ENCODE measurements around the gene ACVR1.

The ACVR1 gene

DNA sequence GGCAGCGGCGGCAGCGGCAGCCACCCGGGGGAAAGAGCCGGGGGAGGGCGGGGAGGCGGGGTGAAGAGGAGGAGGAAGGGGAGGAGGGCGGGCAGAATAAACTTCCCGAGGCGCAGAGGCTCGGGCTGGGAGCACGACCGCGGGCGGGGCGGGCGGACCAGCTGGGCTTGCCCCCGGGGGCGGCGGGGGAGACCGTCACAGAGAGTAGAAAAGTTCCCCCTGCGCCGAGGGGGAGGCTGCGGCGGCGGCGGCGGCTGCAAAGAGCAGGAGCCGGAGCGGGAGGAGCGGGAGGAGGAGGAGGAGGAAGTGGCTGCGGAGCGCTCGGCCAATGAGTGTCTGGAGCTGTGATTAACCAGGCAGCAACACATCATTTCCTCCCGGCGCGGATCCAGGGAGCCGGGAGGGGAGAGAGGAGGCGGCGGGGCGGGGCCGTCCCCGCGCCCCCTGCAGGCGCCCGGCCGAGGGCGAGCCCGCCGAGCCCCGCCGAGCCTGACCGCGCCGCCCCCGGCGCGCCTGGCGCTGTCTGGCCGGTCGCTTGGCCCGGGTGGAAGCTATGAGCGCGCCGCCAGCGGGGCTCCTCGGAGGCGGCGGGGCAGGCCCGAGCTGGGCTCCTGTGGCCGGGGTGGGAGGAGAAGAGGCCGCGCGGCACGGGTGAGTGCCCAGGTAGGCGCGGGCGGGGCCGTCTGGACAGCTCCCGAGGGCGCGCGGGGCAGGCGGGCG is at the start of gene ACVR1:
TSS of gene ACVR1 (minus strand) at position 265 of the 720 bp plus-strand sequence. CDS start 76,837 bp downstream, outside the sequence.
- peak; percentile 53 for DNase-seq (ENCODE audit: low read depth)

- DNase-seq (ENCODE audit: low read depth): no peak
These were observed 48.9 kb upstream of the ACVR1 start for GRCh38 chr2:157925071-157925470.

GRCh38 chr2:157923598-157924217 is 47.6 kb upstream of the ACVR1 start:
- no peak for DNase-seq (ENCODE audit: low read depth)

- no peak for DNase-seq (ENCODE audit: low read depth)
These were observed 46.7 kb upstream of the ACVR1 start for GRCh38 chr2:157922815-157923214.

DNA sequence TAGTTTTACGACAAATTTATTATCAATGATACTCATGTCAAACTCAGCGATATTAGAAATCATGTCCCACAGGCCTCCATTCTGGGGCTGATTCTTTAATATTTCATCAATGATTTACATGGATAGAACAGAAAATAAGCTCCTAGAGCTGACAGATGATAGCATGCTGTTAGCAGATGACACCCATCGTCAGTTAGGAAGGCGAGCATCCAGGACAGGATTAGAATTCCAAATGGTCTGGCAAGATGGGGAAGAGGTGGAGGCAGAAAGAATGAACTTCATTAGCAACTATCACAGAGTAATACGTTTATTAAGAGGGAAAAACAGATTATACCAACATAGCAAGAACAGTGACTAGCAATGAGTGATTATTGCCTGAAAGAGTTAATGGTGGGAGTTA is 46.2 kb upstream of the ACVR1 start:
- DNase-seq (ENCODE audit: low read depth): no peak

DNA sequence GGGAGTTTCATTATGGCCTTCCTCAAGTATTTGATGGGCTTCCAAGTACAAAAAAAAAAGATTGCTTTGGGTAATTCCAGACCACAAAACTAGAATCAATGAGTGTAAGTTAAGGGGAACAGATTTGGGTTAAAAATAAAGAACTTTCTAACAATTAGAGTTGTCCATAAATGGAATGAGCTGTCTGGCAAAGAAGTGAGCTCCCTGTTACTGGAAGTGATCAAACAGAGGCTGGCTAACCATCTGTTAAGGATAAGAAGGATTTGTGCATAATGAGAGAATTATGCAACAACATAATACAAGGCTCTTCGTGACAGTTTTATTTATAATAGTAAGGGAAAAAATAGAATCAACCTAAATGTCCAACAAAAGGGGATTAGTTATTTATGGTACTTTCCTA is 44.6 kb upstream of the ACVR1 start:
- no peak for DNase-seq (ENCODE audit: low read depth)

DNA sequence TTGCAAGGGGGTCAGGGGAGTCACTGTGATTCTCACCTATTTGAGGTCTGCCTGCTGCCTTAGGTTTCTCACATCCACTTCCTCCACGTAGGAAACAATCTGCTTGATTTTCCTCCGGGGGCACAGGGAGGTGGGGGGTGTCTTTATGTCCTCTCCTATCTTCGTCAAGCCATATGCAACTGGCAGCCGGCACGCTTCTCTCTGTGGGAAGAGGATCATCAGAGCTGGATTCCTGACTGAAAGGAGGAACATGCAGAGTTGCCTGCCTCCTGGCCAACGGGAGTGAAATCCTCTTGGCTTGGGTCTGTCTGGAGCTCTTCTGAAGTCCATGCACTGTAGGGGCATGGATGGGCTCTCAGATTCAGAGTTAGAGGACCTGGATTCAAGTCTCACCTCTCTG is 43.1 kb upstream of the ACVR1 start:
- DNase-seq (ENCODE audit: low read depth): no peak

GRCh38 chr2:157918319-157918718 is 42.2 kb upstream of the ACVR1 start:
- DNase-seq (ENCODE audit: low read depth): no peak

GRCh38 chr2:157911750-157912149 is 35.6 kb upstream of the ACVR1 start:
- no peak for DNase-seq (ENCODE audit: low read depth)

DNA sequence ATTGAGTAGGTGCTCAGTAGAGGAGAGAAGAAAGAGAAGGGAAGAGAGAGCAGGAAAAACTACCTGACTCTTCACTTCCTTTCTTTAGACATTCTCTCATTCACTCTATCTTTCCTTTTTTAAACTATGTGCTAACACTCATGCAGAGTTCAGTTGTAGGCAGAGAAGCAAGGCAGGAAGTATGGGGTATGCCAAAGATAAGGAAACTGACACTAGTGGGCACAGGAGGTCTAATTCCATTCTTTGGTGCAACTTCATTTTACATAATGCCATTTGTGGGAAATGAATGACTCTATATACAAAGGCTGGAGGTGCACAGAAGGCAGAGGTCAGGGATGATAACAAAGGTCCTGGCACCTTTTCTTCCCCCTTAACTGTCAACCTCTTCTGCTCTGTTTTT is 35.1 kb upstream of the ACVR1 start:
- no peak for DNase-seq (ENCODE audit: low read depth)

- DNase-seq (ENCODE audit: low read depth): no peak
These were observed 29.0 kb upstream of the ACVR1 start for GRCh38 chr2:157905092-157905491.

- DNase-seq (ENCODE audit: low read depth): no peak
These were observed 27.5 kb upstream of the ACVR1 start for GRCh38 chr2:157903626-157904025.

GRCh38 chr2:157903151-157903550 is 27.0 kb upstream of the ACVR1 start:
- DNase-seq (ENCODE audit: low read depth): no peak

DNA sequence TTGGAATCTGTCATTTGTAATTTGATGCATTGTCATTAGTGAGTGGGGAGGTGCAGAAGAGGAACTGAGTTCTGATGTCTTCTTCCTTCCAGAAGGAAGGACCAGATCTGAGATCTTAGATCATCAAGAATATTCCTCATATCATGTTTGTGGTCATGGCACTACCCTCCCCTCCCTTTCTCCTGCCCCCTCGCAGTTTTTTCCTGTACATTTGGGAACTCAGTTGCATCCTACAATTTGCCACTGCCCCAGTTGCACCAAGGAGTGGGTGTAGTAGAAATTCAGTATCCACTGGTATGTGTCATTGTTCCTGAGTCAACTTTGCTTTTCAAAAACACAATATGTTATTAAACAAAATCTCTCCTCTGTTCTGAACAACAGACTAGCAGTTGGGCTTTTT is 26.6 kb upstream of the ACVR1 start:
- DNase-seq (ENCODE audit: low read depth): no peak

GRCh38 chr2:157901325-157901724 is 25.2 kb upstream of the ACVR1 start:
- no peak for DNase-seq (ENCODE audit: low read depth)

DNA sequence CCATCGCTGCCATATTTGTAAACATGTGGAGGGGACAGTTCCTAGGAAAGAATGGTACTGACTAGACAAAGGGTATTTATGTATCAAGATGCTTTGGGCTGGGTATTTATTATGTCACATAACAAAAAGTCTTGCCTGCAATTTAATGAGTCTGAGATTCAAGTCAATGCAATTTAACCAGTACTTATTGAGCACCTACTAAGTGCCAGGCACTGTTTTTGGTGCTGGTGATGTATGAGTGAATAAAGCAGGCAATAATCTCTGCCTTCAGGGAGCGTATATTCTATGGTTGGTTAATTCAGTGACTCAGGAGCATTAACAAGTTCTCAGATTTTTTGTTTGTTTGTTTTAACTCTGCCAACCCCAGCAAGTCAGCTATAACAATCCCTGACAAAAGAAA is 24.6 kb upstream of the ACVR1 start:
- DNase-seq (ENCODE audit: low read depth): no peak

GRCh38 chr2:157900203-157900602 is 24.1 kb upstream of the ACVR1 start:
- no peak for DNase-seq (ENCODE audit: low read depth)

DNA sequence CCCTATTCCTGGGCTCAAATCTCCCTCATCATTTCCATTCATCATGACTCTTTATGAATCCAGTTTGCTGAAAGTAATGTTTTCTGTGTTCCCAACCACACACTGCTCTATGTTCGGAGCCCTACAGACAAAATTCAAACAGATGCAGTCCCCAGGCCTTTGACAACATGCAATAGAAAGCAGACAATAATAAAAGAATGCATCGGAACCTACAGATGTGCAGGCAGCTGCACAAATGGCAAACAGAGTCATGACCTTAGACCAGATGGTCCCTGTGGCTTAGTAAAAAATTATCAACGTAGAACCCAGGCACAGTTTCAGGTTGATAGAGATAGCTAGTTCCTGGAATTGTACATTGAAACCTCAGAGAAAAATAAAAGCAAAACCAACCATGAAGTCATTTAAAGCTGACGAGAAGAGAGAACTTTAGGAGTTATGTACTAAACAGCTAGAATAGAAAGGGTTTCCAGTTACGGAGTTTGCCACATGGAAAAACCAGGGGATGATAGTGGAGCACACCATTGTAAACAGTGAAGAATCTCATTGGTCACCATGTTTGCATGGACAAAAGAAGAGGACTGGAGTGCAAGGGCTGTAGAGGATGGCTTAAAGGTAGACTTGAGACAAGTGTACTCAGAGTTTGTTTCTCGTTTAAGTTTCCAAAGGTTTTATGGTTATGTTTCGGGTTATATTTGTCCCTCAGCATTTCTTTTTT is 23.2 kb upstream of the ACVR1 start:
- no peak for DNase-seq (ENCODE audit: low read depth)

- no peak for DNase-seq (ENCODE audit: low read depth)
These were observed 22.5 kb upstream of the ACVR1 start for GRCh38 chr2:157898591-157898996.

DNA sequence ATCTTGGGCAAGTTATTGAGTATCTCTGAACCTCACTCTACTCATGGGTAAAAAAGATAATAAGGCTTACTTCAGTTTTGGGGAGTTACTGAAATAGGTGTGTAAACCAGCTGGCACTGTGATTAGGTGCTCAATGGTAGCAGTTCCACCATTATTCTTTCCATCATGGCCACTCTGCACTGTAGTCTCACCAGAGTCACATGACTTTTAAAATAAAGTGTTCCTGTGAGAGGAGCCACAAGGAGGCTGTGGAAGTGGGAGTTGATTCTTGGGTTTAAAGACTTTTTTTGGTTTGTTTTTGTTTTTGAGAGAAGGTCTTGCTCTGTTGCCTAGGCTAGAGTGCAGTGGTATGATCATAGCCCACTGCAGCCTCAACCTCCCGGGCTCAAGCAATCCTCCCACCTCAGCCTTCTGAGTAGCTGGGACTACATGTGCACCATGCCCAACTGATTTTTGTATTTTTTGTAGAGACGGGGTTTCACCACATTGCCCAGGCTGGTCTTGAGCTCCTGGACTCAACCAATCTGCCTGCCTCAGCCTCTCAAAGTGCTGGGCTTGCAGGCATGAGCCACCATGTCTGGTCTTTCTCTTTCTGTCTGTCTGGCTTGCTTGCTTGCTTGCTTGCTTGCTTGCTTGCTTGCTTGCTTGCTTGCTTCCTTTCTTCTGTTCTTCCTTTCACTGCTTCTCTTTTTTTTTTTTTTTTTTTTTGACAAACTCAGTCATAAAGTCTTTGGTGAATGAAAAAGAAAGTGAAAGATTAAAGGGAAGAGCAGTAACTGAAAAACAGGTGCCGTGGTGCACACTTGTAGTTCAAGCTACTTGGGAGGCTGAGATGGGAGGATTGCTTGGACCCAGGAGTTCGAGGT is 21.2 kb upstream of the ACVR1 start:
- no peak for DNase-seq (ENCODE audit: low read depth)

- no peak for DNase-seq (ENCODE audit: low read depth)
These were observed 19.4 kb upstream of the ACVR1 start for GRCh38 chr2:157895531-157895930.

- DNase-seq (ENCODE audit: low read depth): no peak
These were observed 18.7 kb upstream of the ACVR1 start for GRCh38 chr2:157894694-157895435.

Measured in stimulated activated CD8-positive, alpha-beta memory T cell treated with anti-CD3 and anti-CD28 coated beads, Interleukin-7, amount 100 ng/mL, for 24 hours (primary cell).